Measurements from ENCODE around the gene MEOX1.

The MEOX1 gene

DNA sequence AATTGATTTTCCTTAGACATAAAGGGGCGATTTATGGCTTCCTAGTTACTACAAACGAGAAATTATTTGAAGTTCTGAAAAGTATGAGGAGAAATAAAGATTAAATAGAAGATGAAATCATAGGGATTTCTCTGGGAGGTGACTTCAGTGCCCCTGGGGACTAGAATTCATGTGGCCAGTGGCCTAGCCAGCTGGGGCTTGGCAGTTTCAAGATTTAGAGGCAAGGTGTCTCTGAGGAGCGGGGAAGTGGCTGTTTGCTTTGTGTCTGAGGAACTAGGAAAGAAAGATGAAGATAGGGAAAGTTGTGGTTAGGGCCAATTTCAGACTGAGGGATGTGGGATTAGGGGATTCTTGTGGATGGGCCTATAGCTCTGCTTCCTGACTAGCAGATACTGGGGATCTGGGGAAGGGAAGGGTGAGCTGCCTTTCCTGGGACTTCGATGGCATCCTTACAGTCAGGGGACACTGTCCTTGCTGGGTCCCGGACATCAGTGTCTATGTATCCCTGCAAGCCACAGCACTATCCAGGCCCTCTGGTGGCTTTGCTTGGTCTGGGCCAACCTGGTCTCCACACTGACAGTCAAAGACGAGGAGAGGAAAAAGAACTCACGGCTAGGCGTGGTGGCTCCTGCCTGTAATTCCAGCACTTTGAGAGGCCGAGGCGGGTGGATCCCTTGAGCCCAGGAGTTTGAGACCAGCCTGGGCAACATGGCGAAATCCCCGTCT is 22.4 kb upstream of the MEOX1 start:
- TF ChIP-seq USF1 (IDR thresholded peaks at IDR 0.05) (no peak), FOXM1 (IDR thresholded peaks at IDR 0.05; ENCODE audit: borderline replicate concordance, low read depth) (no peak), CREB1 (IDR thresholded peaks at IDR 0.05; ENCODE audit: low read depth) (no peak), RAD21 (IDR thresholded peaks at IDR 0.05; ENCODE audit: low read depth) (no peak), MAX (IDR thresholded peaks at IDR 0.05) (no peak), YY1 (IDR thresholded peaks at IDR 0.05; ENCODE audit: low read depth) (no peak), NFIC (IDR thresholded peaks at IDR 0.05) (no peak)
- TF ChIP-seq, protein P1, sequence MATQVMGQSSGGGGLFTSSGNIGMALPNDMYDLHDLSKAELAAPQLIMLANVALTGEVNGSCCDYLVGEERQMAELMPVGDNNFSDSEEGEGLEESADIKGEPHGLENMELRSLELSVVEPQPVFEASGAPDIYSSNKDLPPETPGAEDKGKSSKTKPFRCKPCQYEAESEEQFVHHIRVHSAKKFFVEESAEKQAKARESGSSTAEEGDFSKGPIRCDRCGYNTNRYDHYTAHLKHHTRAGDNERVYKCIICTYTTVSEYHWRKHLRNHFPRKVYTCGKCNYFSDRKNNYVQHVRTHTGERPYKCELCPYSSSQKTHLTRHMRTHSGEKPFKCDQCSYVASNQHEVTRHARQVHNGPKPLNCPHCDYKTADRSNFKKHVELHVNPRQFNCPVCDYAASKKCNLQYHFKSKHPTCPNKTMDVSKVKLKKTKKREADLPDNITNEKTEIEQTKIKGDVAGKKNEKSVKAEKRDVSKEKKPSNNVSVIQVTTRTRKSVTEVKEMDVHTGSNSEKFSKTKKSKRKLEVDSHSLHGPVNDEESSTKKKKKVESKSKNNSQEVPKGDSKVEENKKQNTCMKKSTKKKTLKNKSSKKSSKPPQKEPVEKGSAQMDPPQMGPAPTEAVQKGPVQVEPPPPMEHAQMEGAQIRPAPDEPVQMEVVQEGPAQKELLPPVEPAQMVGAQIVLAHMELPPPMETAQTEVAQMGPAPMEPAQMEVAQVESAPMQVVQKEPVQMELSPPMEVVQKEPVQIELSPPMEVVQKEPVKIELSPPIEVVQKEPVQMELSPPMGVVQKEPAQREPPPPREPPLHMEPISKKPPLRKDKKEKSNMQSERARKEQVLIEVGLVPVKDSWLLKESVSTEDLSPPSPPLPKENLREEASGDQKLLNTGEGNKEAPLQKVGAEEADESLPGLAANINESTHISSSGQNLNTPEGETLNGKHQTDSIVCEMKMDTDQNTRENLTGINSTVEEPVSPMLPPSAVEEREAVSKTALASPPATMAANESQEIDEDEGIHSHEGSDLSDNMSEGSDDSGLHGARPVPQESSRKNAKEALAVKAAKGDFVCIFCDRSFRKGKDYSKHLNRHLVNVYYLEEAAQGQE (IDR thresholded peaks at IDR 0.05; ENCODE audit: low read depth), result no peak

DNA sequence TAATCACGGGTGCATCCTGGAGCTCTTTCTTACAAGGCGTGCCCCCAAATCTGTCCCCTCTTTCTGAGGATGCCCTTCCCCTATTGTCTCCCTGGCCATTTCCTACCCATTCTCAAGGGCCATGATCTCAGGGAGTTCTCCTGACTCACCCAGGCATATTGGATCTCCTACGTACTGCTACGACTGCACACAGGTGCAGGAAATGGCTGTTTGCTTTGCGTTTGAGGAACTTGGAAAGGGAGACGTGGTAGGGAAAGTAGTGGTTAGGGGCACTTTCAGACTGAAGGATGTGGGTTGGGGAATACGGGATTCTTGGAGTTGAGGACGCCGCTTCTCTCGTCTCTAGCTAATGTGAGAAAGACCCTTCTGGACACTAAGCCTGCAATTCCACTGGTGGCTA is 18.7 kb upstream of the MEOX1 start:
- no peak for TF ChIP-seq USF1 (IDR thresholded peaks at IDR 0.05)
- TF ChIP-seq YY1 (IDR thresholded peaks at IDR 0.05; ENCODE audit: low read depth), result no peak
- TF ChIP-seq NFIC (IDR thresholded peaks at IDR 0.05), result no peak
- TF ChIP-seq, protein P1 (IDR thresholded peaks at IDR 0.05; ENCODE audit: low read depth), result no peak

DNA sequence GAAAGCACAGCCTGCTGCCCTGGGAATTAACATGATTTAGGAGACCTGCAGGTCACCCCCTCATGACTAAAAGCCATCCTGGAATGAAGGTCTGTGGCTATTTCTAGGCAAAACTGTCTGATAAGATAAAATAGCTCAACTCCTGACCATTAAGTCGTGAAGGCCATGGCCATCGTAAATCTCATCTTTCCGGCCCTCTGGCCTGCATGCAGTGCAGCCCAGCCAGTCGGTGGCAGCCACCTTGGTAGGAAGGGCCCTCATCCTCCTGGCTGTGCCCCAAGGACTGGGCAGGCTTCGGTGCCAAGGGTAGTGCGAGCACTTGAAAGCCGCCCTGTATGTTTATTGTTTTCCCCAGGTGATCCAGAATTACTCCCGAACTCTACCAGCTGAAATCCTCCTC is 18.2 kb upstream of the MEOX1 start:
- no peak for TF ChIP-seq CEBPB (IDR thresholded peaks at IDR 0.05)
- TF ChIP-seq USF1 (IDR thresholded peaks at IDR 0.05), result no peak
- no peak for TF ChIP-seq EP300 (IDR thresholded peaks at IDR 0.05; ENCODE audit: borderline replicate concordance)
- TF ChIP-seq ZBTB7A (IDR thresholded peaks at IDR 0.05; ENCODE audit: low read depth), result no peak
- no peak for TF ChIP-seq RAD21 (IDR thresholded peaks at IDR 0.05; ENCODE audit: low read depth)
- no peak for TF ChIP-seq CREB1 (IDR thresholded peaks at IDR 0.05; ENCODE audit: low read depth)
- no peak for TF ChIP-seq NFIC (IDR thresholded peaks at IDR 0.05)
- no peak for TF ChIP-seq FOXM1 (IDR thresholded peaks at IDR 0.05; ENCODE audit: borderline replicate concordance, low read depth)

GRCh38 chr17:43679401-43679800 is 17.7 kb upstream of the MEOX1 start:
- TF ChIP-seq RAD21 (IDR thresholded peaks at IDR 0.05; ENCODE audit: low read depth) (no peak), MAX (IDR thresholded peaks at IDR 0.05) (no peak)

- TF ChIP-seq EP300 (IDR thresholded peaks at IDR 0.05; ENCODE audit: borderline replicate concordance), result no peak
- TF ChIP-seq USF1 (IDR thresholded peaks at IDR 0.05), result peak; percentile 47; the same call in 1 of the 2 replicates
- no peak for TF ChIP-seq FOXM1 (IDR thresholded peaks at IDR 0.05; ENCODE audit: borderline replicate concordance, low read depth)
- TF ChIP-seq NFIC (IDR thresholded peaks at IDR 0.05), result no peak
These were observed 14.7 kb upstream of the MEOX1 start for GRCh38 chr17:43676471-43676870.

DNA sequence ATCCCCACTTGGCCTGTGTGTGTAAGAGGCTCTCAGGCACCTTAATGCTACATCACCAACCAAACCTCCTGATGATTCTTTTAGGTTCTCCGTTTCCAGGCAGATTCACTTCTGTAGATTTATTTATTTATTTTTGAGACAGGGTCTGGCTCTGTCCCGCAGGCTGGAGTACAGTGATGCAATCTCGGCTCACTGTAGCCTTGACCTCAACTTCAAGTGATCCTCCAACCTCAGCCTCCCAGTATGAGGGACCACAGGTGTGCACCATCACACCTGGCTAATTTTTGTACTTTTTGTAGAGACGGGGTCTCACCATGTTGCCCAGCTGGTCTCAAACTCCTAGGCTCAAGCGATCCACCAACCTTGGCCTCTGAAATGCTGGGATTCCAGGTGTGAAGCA is 12.7 kb upstream of the MEOX1 start:
- TF ChIP-seq MAX (IDR thresholded peaks at IDR 0.05), result no peak
